HG02981 (cell line): ENCODE measurements around the gene BEST1.

Experiments used
- ATAC-seq: cut with Tn5 transposase; IDR thresholded peaks from one replicate; pipeline ENCODE4 v1.9.1; 2021; ENCODE audit warnings: mild to moderate bottlenecking, moderate library complexity; ENCODE audit not compliant: unreplicated experiment

The BEST1 gene

GRCh38 chr11:61914471-61915171 is 35.5 kb upstream of the BEST1 start:
- ATAC-seq = no peak

- ATAC-seq = no peak
These were observed 33.3 kb upstream of the BEST1 start for GRCh38 chr11:61916737-61917333.

- no peak for ATAC-seq
These were observed 32.6 kb upstream of the BEST1 start, which contains the start of gene RAB3IL1 for GRCh38 chr11:61917334-61918109. TSS of gene RAB3IL1 (minus strand) at chr11:61917566. CDS start at chr11:61917367, 199 bp downstream.

GRCh38 chr11:61918251-61918937 is 31.8 kb upstream of the BEST1 start:
- no peak for ATAC-seq

- no peak for ATAC-seq
These were observed 31.0 kb upstream of the BEST1 start for GRCh38 chr11:61918938-61919704.

GRCh38 chr11:61919705-61920631 is 30.2 kb upstream of the BEST1 start:
- no peak for ATAC-seq

GRCh38 chr11:61921446-61921845 is 28.7 kb upstream of the BEST1 start:
- no peak for ATAC-seq

- ATAC-seq = no peak
These were observed 27.6 kb upstream of the BEST1 start for GRCh38 chr11:61922539-61922938.

- no peak for ATAC-seq
These were observed 26.7 kb upstream of the BEST1 start for GRCh38 chr11:61923166-61924063.

GRCh38 chr11:61924064-61924455 is 26.1 kb upstream of the BEST1 start:
- no peak for ATAC-seq

- ATAC-seq = no peak
These were observed 24.4 kb upstream of the BEST1 start for GRCh38 chr11:61925736-61926135.

- ATAC-seq = no peak
These were observed 23.9 kb upstream of the BEST1 start for GRCh38 chr11:61926235-61926634.

GRCh38 chr11:61927501-61927900 is 22.6 kb upstream of the BEST1 start:
- ATAC-seq = no peak

- no peak for ATAC-seq
These were observed 21.5 kb upstream of the BEST1 start for GRCh38 chr11:61928606-61929005.

GRCh38 chr11:61930933-61931332 is 19.2 kb upstream of the BEST1 start:
- ATAC-seq = no peak

GRCh38 chr11:61935861-61936260 is 14.3 kb upstream of the BEST1 start:
- ATAC-seq = no peak

- no peak for ATAC-seq
These were observed 9.7 kb upstream of the BEST1 start for GRCh38 chr11:61940466-61940865.

- no peak for ATAC-seq
These were observed 5.0 kb upstream of the BEST1 start for GRCh38 chr11:61945191-61945590.
